Measurements from ENCODE around the gene TNFRSF12A. TPM values are rescaled to one million over a fixed set of nuclear protein-coding genes. Genes with fewer than 3 reads are reported as not detected.

TNFRSF12A gene
- total and polyA plus RNA-seq, 9 of the 15 experiments (the other 6 are each of a cell fraction or from before 2014, with no cell fraction given) = 0.41 to 61.8 (median 26.5) TPM

DNA sequence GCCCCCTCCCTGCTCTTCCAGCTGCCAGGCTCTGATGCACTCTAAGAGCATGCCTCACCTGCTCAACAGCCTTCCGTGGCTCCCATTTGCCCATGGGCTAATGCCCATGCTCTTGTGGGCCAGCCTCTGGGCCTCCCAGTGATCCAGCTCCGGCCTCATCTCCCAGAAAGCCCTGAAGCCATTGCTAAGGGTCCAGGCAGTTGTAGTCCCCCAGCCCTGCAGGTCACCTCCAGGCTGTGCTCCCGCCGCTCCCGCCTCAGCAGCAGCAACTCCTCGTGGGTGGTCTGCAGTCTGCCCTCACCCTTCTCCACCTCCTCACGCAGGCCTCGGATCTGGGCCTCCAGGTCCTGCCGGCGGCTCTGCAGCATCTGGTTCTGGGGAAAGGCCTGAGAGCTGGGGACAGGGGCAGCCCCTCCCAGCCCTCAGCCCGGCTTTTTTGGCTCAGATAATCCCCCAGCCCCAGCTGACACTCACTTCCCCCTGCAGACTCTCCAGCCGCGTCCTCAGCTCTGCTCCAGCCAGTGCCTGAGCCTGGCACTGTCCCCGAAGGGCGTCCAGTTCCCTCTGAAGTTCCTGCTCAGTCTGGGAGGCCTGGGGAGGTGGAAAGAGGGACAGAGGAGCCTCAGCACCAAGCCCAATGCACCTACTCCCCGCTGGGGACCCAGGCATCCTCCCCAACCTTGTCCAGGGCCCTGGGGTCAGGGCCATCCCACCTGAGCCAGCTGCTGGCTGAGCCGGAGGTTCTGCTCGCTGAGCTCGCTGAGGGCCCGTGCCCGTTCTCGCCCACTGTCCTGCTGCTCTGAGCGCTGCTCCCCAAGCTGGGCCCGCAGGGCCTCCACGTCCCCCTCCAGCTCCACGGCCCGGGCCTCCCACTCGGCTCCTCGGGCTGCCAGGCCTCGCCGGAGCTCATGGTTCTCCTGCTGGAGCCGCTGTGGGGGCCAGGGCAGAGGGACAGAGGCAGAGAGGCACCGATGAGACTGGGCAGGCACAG is 10.3 kb downstream of the TNFRSF12A start:
- TF ChIP-seq, protein P1, sequence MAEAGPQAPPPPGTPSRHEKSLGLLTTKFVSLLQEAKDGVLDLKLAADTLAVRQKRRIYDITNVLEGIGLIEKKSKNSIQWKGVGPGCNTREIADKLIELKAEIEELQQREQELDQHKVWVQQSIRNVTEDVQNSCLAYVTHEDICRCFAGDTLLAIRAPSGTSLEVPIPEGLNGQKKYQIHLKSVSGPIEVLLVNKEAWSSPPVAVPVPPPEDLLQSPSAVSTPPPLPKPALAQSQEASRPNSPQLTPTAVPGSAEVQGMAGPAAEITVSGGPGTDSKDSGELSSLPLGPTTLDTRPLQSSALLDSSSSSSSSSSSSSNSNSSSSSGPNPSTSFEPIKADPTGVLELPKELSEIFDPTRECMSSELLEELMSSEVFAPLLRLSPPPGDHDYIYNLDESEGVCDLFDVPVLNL (CRISPR knock-in tag; IDR thresholded peaks at IDR 0.05; ENCODE audit: low read depth) = no peak
- TF ChIP-seq ZNF77 (CRISPR knock-in tag; IDR thresholded peaks at IDR 0.05) (no peak), ZZZ3 (IDR thresholded peaks at IDR 0.05) (no peak), ZFP36 (IDR thresholded peaks at IDR 0.05; ENCODE audit: low read depth, low read length, partially characterized antibody) (peak; percentile 12)
- Histone ChIP-seq H3K9me3 (replicated peaks; ENCODE audit: control insufficient read depth, insufficient read depth, low read depth, low read length) (no peaks in the 10 kb centered on the region), H3K27me3 (ENCODE audit: control insufficient read depth in 2 of 2, insufficient read depth in 2 of 2, low read length in 2 of 2) (peaks cover 24 to 56% of the 10 kb centered on the region in 2 experiments; a peak in 4 of 5 replicates), H3K79me2 (ENCODE audit: control insufficient read depth, insufficient read depth, low read length) (no peaks in the 10 kb centered on the region), H3K4me2 (ENCODE audit: insufficient read depth, low read length) (no peak overlapping the region), H3K4me1 (replicated peaks in 1 of 2; ENCODE audit: control insufficient read depth in 2 of 2, insufficient read depth in 2 of 2, low read length in 2 of 2) (peaks cover 15 to 55% of the 10 kb centered on the region in 2 experiments), H3K27ac (ENCODE audit: extremely low read depth, low read depth, low read length) (no peak overlapping the region), H3K36me3 (ENCODE audit: control insufficient read depth, insufficient read depth, low read length) (peaks cover 20% of the 10 kb centered on the region; the same call in 2 of the 3 replicates), H2AFZ (ENCODE audit: low read depth, low read length) (no peak overlapping the region), H3K9ac (ENCODE audit: insufficient read depth in 1 of 2, low read depth in 2 of 2, low read length in 2 of 2) (peak overlapping the region in 1 of 2 experiments; percentile 89; a peak in 2 of 4 replicates), H3K9me1 (ENCODE audit: control insufficient read depth, insufficient read depth, low read length) (no peaks in the 10 kb centered on the region), H3K4me3 (no peak overlapping the region), H4K20me1 (replicated peaks; ENCODE audit: control insufficient read depth, insufficient read depth, low read length) (peaks cover 3% of the 10 kb centered on the region; the same call in 1 of the 2 replicates)
- DNase-seq (ENCODE audit: extremely low read depth in 1 of 4, low spot score in 3 of 4) (no peak), ATAC-seq (no peak), FAIRE-seq (no peak)
- no TSS peak for BruUV-seq (replicated peaks)
- CTCF ChIA-PET (ENCODE audit: low intra/inter-chr PET ratio) = interaction anchor here (0.5 to 1.6 kb wide), 2 partner anchors 29 to 34 kb away, joined by 3 to 6 read pairs; no protein-coding TSS in a partner anchor
- WGBS (ENCODE audit: insufficient coverage, low coverage, missing lambda C conversion rate) = 30% methylated on average over 27 of the region's 33 CpGs
- in situ Hi-C loops (cut with MboI) = no loop called here
- POLR2A ChIA-PET = interaction anchor here (0.7 to 2.2 kb wide), 7 partner anchors 8 to 95 kb away, joined by 3 to 13 read pairs (median 4); partner anchors contain the start of genes HCFC1R1, MMP25 and THOC6
- intact Hi-C loops (cut with micrococcal nuclease) = no loop called here

All from K562 (cell line).